ENCODE measurements around the gene NRXN2. TPM values are rescaled to one million over a fixed set of nuclear protein-coding genes. Genes with fewer than 3 reads are reported as not detected.

NRXN2 gene
- total RNA-seq, 2 experiments from 2014 or later, result 0.13 to 0.34 TPM

DNA sequence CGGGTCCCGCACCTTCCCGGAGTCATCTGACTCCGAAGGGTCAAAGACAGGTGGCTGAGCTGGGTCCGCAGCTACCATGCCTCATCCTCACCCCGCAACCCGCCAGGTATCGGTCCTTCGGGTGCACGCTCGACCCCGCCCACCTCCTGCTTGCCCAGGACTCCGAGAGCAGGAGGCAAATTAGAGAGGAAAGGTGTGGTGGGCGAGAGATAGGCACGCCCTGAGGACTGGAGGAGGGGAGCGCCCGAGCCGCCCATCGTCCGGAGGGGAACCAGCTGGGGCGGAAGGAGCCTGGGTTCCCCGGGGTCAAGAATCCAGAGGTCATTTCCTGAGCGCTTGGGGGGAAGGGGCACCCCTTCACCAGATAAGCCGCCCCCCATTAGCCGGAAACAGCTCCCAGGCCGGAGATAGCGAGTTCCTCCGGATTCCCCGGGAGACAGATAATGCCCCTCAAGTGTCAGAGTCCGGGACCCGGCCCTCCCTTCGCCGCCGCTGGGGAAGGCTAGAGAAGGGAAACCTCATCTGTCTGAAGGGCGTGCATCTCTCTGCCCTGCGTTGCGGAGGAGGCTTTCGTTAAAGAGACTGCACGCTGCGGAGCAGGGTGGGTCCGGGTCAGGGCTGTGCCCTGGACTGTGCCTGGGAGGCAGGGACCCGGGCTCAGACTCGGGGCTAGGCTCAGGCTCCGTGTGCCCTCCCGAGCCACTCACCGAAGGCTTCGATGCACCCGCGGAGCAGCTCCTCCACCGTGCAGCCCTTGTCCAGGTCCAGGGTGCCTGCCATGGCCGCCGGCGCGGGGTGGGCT is 19.3 kb upstream of the NRXN2 start:
- peak; percentile 1 for ATAC-seq
- Mint-ChIP-seq H3K9me3 (ENCODE audit: insufficient read depth) (no peaks in the 10 kb centered on the region), H3K27me3 (ENCODE audit: low read depth) (no peaks in the 10 kb centered on the region), H3K4me1 (ENCODE audit: low read depth) (peaks cover 36% of the 10 kb centered on the region), H3K36me3 (ENCODE audit: low read depth) (peaks cover 33% of the 10 kb centered on the region), H3K4me3 (peak overlapping the region; percentile 72), H3K27ac (no peak overlapping the region)
- CTCF ChIA-PET, result interaction anchor here (0.7 to 11.9 kb wide), 14 partner anchors 9 to 106 kb away, joined by 3 to 149 read pairs (median 8); partner anchors contain the start of genes CDC42BPG, PYGM and SF1
- POLR2A ChIA-PET, result interaction anchor here (0.6 to 6.0 kb wide), 4 partner anchors 22 to 37 kb away, joined by 3 to 102 read pairs (median 21); partner anchors contain the start of gene SF1
- DNase-seq, result peak; percentile 57

DNA sequence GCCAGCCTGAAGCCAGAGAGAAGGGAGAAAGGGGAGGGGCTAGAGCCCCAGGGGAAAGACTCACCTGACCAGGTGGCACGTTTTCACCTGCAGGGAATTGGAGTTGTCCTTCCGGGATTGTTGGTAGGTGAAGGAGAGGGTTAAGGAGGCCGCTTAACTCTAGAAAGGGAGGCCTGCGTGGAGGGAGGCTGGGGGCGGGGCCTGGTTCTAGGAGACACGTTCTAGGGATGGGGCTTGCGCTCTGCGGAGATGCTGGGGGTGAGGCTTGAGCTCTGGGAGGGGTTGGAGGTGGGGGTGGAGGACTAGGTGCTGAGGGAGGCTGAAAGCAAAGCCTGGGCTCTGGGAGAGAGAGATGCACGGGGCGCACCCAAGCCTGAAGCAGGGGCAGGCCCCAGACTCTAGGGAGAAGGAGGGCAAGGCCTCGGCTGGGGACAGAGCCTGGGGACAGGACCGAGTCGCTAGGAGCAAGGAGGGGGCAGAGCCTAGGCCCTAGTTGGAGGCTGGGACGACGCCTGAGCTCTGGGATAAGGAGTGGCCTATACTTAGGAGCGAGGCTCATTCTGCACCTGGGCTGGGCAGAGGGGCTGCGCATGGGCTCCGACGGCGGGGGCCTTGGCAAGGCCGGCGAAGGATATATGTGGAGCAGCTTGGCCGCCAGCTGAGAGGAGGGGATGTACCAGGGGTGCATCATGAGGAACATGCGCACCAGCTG is 18.5 kb upstream of the NRXN2 start:
- no peak for ATAC-seq
- peaks cover 29% of the 10 kb centered on the region for H3K4me1 Mint-ChIP-seq (ENCODE audit: low read depth)

GRCh38 chr11:64739871-64740270 is 16.9 kb upstream of the NRXN2 start:
- Mint-ChIP-seq H3K27ac (no peak overlapping the region), H3K9me3 (ENCODE audit: insufficient read depth) (no peaks in the 10 kb centered on the region), H3K36me3 (ENCODE audit: low read depth) (peaks cover 45% of the 10 kb centered on the region), H3K27me3 (ENCODE audit: low read depth) (no peaks in the 10 kb centered on the region), H3K4me1 (ENCODE audit: low read depth) (peaks cover 25% of the 10 kb centered on the region), H3K4me3 (no peak overlapping the region)
- ATAC-seq (no peak), DNase-seq (no peak)
- ChIA-PET CTCF (interaction anchor here (0.7 to 1.6 kb wide), 3 partner anchors 11 to 51 kb away, joined by 3 to 4 read pairs (median 3); no protein-coding TSS in a partner anchor), POLR2A (interaction anchor here (0.6 kb wide), 1 partner anchor 30 kb away, joined by 4 read pairs; no protein-coding TSS in a partner anchor)

More for the DNA sequence above, 18.5 kb upstream of the NRXN2 start:
- ChIA-PET CTCF (interaction anchor here (1.4 to 11.9 kb wide), 7 partner anchors 8 to 103 kb away, joined by 4 to 149 read pairs (median 11); partner anchors contain the start of genes CDC42BPG, PYGM and SF1), POLR2A (interaction anchor here (0.6 kb wide), 1 partner anchor 27 kb away, joined by 3 read pairs; no protein-coding TSS in a partner anchor)
- no peaks in the 10 kb centered on the region for H3K27me3 Mint-ChIP-seq (ENCODE audit: low read depth)
- no peak overlapping the region for H3K27ac Mint-ChIP-seq
- no peaks in the 10 kb centered on the region for H3K9me3 Mint-ChIP-seq (ENCODE audit: insufficient read depth)
- peak overlapping the region; percentile 72 for H3K4me3 Mint-ChIP-seq
- no peak for DNase-seq
- H3K36me3 Mint-ChIP-seq (ENCODE audit: low read depth), result peaks cover 38% of the 10 kb centered on the region

DNA sequence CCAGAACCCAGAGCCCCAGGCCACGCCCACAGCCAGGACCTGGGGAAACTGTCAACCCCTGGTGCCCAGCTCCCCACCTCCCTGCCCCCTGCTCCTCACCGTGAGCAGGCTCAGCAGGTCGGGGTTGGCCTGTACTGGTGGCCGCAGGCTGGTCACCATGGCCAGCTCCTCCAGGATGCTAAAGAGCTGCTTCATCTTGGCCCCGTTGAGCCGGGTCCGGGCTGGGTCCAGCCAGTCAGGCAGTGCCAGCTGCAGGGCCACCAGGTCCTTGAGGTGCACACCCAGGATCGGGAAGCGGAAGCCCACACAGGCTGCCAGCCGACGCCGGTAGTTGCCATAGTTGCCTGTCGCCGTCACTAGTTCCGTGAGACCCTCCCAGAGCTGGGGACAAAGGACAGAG is 13.7 kb upstream of the NRXN2 start:
- POLR2A ChIA-PET, result no interaction called here
- DNase-seq, result no peak
- H3K4me3 Mint-ChIP-seq, result no peak overlapping the region

GRCh38 chr11:64735725-64736259 is 12.8 kb upstream of the NRXN2 start:
- Mint-ChIP-seq H3K27ac (no peak overlapping the region), H3K9me3 (ENCODE audit: insufficient read depth) (no peaks in the 10 kb centered on the region), H3K27me3 (ENCODE audit: low read depth) (no peaks in the 10 kb centered on the region), H3K4me1 (ENCODE audit: low read depth) (peaks cover 9% of the 10 kb centered on the region), H3K36me3 (ENCODE audit: low read depth) (peaks cover 57% of the 10 kb centered on the region), H3K4me3 (no peak overlapping the region)
- ChIA-PET POLR2A (interaction anchor here (1.9 kb wide), 1 partner anchor 9 kb away, joined by 6 read pairs; the partner anchor contains the start of gene RASGRP2), CTCF (interaction anchor here (0.8 to 0.9 kb wide), 2 partner anchors 8 to 47 kb away, joined by 3 to 6 read pairs; partner anchors contain the start of gene RASGRP2)
- ATAC-seq, result no peak
- no peak for DNase-seq

More for the DNA sequence above, 13.7 kb upstream of the NRXN2 start:
- CTCF ChIA-PET, result no interaction called here
- H3K4me1 Mint-ChIP-seq (ENCODE audit: low read depth), result peaks cover 17% of the 10 kb centered on the region
- peaks cover 56% of the 10 kb centered on the region for H3K36me3 Mint-ChIP-seq (ENCODE audit: low read depth)
- no peaks in the 10 kb centered on the region for H3K27me3 Mint-ChIP-seq (ENCODE audit: low read depth)
- no peaks in the 10 kb centered on the region for H3K9me3 Mint-ChIP-seq (ENCODE audit: insufficient read depth)
- ATAC-seq, result no peak
- H3K27ac Mint-ChIP-seq, result no peak overlapping the region

- Mint-ChIP-seq H3K9me3 (ENCODE audit: insufficient read depth) (no peaks in the 10 kb centered on the region), H3K4me3 (no peak overlapping the region), H3K36me3 (ENCODE audit: low read depth) (peaks cover 54% of the 10 kb centered on the region), H3K27me3 (ENCODE audit: low read depth) (no peaks in the 10 kb centered on the region), H3K27ac (no peak overlapping the region), H3K4me1 (ENCODE audit: low read depth) (peaks cover 9% of the 10 kb centered on the region)
- CTCF ChIA-PET, result interaction anchor here (0.8 to 2.4 kb wide), 4 partner anchors 7 to 47 kb away, joined by 3 to 13 read pairs (median 7); partner anchors contain the start of gene RASGRP2
- no peak for DNase-seq
- POLR2A ChIA-PET, result interaction anchor here (1.9 kb wide), 1 partner anchor 10 kb away, joined by 6 read pairs; the partner anchor contains the start of gene RASGRP2
- no peak for ATAC-seq
These were observed 12.1 kb upstream of the NRXN2 start for GRCh38 chr11:64734811-64735724.

DNA sequence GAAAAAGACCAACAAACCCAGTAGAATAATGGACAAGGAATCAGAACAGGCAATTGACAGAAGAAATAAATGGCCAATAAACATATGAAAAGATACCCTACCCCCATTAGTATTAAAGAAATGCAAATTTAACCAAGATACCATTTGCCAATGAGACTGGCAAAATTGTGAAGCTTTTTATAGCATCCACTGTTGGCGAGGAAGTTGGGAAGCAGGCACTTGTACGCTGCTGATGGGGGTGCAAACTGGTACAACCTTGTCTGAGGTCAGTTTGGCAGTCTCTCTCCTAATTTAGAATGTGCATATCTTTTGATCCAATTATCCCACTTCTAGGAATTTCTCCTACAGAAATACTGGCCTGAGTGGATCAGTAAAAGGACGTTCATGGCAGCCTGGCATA is 8.6 kb upstream of the NRXN2 start:
- Mint-ChIP-seq H3K9me3 (ENCODE audit: insufficient read depth) (no peaks in the 10 kb centered on the region), H3K27me3 (ENCODE audit: low read depth) (no peaks in the 10 kb centered on the region), H3K4me1 (ENCODE audit: low read depth) (peaks cover 11% of the 10 kb centered on the region), H3K4me3 (no peak overlapping the region), H3K36me3 (ENCODE audit: low read depth) (peaks cover 55% of the 10 kb centered on the region), H3K27ac (no peak overlapping the region)
- ChIA-PET CTCF (interaction anchor here (1.2 kb wide), 1 partner anchor 13 kb away, joined by 5 read pairs; the partner anchor contains the start of gene RASGRP2), POLR2A (no interaction called here)
- DNase-seq (no peak), ATAC-seq (no peak)

- POLR2A ChIA-PET, result no interaction called here
- Mint-ChIP-seq H3K36me3 (ENCODE audit: low read depth) (peaks cover 48% of the 10 kb centered on the region), H3K9me3 (ENCODE audit: insufficient read depth) (no peaks in the 10 kb centered on the region), H3K27me3 (ENCODE audit: low read depth) (no peaks in the 10 kb centered on the region), H3K4me1 (ENCODE audit: low read depth) (peaks cover 11% of the 10 kb centered on the region), H3K4me3 (no peak overlapping the region), H3K27ac (no peak overlapping the region)
- CTCF ChIA-PET, result no interaction called here
- DNase-seq (no peak), ATAC-seq (peak; percentile 37)
These were observed 6.9 kb upstream of the NRXN2 start for GRCh38 chr11:64729851-64730382.

DNA sequence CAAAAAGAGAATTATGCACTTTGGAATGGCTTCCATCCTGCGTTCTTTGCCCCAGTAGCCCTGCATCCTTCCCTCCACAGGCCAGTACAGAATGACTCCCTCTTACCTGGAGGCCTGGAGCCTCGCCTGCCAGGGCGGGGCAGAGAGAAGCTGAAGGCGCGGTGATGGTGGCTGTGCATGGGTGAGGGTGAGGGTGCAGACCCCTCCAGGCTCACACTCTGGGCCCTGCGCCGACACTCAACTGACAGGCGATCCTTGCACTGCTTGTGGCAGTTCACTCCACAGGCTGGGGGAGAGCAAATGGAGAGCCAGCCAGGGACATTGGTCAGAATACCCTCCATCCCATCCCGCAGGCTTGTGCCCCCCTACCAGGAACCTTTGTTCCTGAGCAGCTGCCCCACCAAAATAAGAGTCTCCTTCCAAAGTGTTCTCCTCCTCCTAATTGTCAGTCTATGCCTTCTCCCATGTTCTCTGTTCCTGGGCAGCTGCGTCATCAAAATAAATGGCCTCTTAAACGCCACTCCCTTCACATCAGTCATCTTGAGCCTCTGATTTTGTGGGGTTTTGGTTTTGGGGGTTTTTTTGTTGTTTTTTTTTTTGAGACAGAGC is 5.9 kb upstream of the NRXN2 start:
- Mint-ChIP-seq H3K27ac (no peak overlapping the region), H3K4me3 (no peak overlapping the region), H3K36me3 (ENCODE audit: low read depth) (peaks cover 42% of the 10 kb centered on the region), H3K4me1 (ENCODE audit: low read depth) (peaks cover 17% of the 10 kb centered on the region), H3K9me3 (ENCODE audit: insufficient read depth) (no peaks in the 10 kb centered on the region), H3K27me3 (ENCODE audit: low read depth) (no peaks in the 10 kb centered on the region)
- DNase-seq, result no peak
- CTCF ChIA-PET, result interaction anchor here (0.6 kb wide), 1 partner anchor 11 kb away, joined by 3 read pairs; no protein-coding TSS in a partner anchor
- no peak for ATAC-seq
- POLR2A ChIA-PET, result no interaction called here

DNA sequence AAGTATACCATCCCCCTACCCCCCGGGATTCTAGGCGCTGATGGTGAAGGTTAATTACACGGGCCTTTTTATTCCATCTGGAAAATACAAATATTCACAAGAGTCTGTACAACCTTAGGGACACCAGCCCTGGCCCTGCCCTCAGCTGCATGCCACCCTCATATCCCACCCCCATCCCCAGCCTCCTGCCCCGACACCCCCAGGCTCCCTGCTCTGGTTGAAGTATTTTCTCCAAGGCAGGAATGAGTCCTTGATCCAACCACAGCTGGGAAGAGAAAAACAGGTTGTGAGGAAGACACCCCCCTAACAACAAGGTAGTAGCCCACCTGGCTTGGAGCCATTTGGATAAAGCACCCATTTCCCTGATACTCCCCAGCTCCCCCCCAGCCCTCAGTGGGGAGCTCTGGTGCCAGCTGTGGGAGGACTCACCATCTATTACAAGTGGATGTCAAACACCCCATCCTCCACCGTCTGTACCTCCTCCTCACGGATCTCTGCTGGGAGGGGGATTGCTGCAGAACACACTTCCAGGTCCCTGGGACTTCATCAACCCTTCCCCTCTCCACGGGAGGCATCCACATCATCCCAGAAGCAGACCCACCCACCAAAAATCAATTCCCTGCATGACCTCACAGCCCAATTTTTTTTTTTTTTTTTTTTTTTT is 4.0 kb upstream of the NRXN2 start:
- peaks cover 32% of the 10 kb centered on the region for H3K36me3 Mint-ChIP-seq (ENCODE audit: low read depth)
- no peak overlapping the region for H3K27ac Mint-ChIP-seq
- CTCF ChIA-PET, result interaction anchor here (1.6 to 2.1 kb wide), 2 partner anchors 36 to 38 kb away, joined by 3 to 12 read pairs; no protein-coding TSS in a partner anchor

More for the DNA sequence above, 4.0 kb upstream of the NRXN2 start:
- peaks cover 19% of the 10 kb centered on the region for H3K4me1 Mint-ChIP-seq (ENCODE audit: low read depth)
- ATAC-seq (no peak), DNase-seq (no peak)
- peaks cover 7% of the 10 kb centered on the region for H3K27me3 Mint-ChIP-seq (ENCODE audit: low read depth)
- no peak overlapping the region for H3K4me3 Mint-ChIP-seq
- POLR2A ChIA-PET, result interaction anchor here (0.6 kb wide), 1 partner anchor 209 kb away, joined by 3 read pairs; no protein-coding TSS in a partner anchor
- H3K9me3 Mint-ChIP-seq (ENCODE audit: insufficient read depth), result no peaks in the 10 kb centered on the region
